ENCODE results near the gene ZG16. TPM values are rescaled to one million over a fixed set of nuclear protein-coding genes. Genes with fewer than 3 reads are reported as not detected.
A peak's percentile ranks its signal among the peaks of the same experiment; 100 is the strongest.
"Not testable (repeated sequence)": the region's sequence is repeated elsewhere in the genome, so short reads cannot be mapped to it uniquely, and the experiment has no call there.

ZG16 gene
- total and polyA plus RNA-seq, 7 donors = 0.01 to 0.03 (median 0.01) TPM; not detected in 4

DNA sequence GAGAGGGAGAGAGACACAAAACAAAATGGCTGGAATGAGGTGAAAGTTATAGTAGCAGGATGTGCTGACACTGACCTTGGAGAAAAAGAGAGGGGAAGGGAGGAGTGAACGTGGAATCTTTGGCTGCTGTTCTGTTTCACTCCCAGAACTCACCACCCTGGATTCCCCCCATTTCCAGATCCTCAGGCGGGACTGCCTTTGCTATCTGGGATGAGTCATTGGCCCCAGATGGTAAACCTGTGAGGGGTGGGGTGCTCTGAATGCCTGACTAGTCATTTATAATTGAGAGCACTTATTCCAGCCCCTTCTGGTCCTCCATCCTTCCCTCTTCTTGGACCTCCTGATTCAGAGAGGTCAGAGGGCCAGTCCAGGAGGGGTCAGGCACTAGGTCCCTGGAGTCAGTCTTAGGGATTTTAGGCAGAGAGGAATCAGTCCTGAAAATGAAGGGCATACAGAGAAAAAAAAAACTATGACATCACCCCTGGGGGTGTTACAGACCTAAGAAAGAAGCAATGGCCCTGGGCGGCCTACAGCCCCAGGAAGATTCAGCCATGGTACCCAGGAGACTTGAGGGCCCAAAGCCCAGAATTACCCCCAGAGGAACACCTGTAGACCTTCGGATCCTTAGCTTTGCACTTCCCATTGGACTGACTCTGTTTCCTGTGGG lies 2.2 kb upstream of the ZG16 start:
- Histone ChIP-seq H3K4me3 (no peak overlapping the region), H3K27ac (no peak overlapping the region), H3K27me3 (ENCODE audit: insufficient read depth in 3 of 3, low read length in 2 of 3) (no peaks in the 10 kb centered on the region), H3K4me1 (no peaks in the 10 kb centered on the region), H3K36me3 (ENCODE audit: insufficient read depth in 1 of 2, low read depth in 1 of 2) (no peaks in the 10 kb centered on the region), H3K9me3 (no peaks in the 10 kb centered on the region)
- TF ChIP-seq, protein P1, sequence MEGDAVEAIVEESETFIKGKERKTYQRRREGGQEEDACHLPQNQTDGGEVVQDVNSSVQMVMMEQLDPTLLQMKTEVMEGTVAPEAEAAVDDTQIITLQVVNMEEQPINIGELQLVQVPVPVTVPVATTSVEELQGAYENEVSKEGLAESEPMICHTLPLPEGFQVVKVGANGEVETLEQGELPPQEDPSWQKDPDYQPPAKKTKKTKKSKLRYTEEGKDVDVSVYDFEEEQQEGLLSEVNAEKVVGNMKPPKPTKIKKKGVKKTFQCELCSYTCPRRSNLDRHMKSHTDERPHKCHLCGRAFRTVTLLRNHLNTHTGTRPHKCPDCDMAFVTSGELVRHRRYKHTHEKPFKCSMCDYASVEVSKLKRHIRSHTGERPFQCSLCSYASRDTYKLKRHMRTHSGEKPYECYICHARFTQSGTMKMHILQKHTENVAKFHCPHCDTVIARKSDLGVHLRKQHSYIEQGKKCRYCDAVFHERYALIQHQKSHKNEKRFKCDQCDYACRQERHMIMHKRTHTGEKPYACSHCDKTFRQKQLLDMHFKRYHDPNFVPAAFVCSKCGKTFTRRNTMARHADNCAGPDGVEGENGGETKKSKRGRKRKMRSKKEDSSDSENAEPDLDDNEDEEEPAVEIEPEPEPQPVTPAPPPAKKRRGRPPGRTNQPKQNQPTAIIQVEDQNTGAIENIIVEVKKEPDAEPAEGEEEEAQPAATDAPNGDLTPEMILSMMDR (IDR thresholded peaks at IDR 0.05) = no peak
- ATAC-seq (no peak), DNase-seq (no peak)
- intact Hi-C loops (cut with DNase I) = no loop called here
- 69 to 70% (median 70%) methylated on average over 4 of the region's 4 CpGs for WGBS, 3 donors

DNA sequence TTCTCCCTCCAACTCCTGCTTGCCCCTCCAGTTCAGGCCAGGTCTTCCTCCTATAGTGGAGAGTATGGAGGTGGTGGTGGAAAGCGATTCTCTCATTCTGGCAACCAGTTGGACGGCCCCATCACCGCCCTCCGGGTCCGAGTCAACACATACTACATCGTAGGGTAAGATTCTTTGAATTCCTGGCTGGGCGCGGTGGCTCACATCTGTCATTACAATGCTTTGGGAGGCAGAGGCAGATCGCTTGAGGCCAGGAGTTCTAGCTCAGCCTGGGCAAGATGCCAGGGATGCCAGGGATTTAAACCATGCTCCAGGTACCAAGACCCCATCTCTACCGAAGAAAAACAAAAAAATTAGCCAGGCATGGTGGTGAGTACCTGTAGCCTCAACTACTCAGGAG lies 1.4 kb downstream of the ZG16 start:
- H3K9me3 ChIP-seq = no peaks in the 10 kb centered on the region
- 30 to 48% (median 31%) methylated on average over 10 of the region's 10 CpGs for WGBS, 3 donors
- no peak overlapping the region for H3K27ac ChIP-seq
- DNase-seq = no peak
- no peaks in the 10 kb centered on the region for H3K4me1 ChIP-seq
- H3K4me3 ChIP-seq = no peak overlapping the region
- H3K36me3 ChIP-seq (ENCODE audit: insufficient read depth in 1 of 2, low read depth in 1 of 2) = no peaks in the 10 kb centered on the region
- no peaks in the 10 kb centered on the region for H3K27me3 ChIP-seq (ENCODE audit: insufficient read depth in 3 of 3, low read length in 2 of 3)
- TF ChIP-seq, protein P1 (IDR thresholded peaks at IDR 0.05) = no peak
- no peak for ATAC-seq
- intact Hi-C loops (cut with DNase I) = no loop called here

- H3K9me3 ChIP-seq; H3K4me1 ChIP-seq; H3K27ac ChIP-seq; H3K4me3 ChIP-seq; H3K27me3 ChIP-seq (ENCODE audit: insufficient read depth in 3 of 3, low read length in 2 of 3); ATAC-seq; DNase-seq; H3K36me3 ChIP-seq (ENCODE audit: insufficient read depth in 1 of 2, low read depth in 1 of 2): not testable (repeated sequence)
- WGBS, 3 donors = 76 to 85% (median 80%) methylated on average over 13 of the region's 13 CpGs
- intact Hi-C loops (cut with DNase I) = loop anchor here in 1 of 2 donors (5.0 to 10.0 kb wide), 2 partner anchors 36 to 79 kb away; partner anchors contain the start of gene C16orf54
Observed at GRCh38 chr16:29783094-29783953, 5.3 kb downstream of the ZG16 start.

DNA sequence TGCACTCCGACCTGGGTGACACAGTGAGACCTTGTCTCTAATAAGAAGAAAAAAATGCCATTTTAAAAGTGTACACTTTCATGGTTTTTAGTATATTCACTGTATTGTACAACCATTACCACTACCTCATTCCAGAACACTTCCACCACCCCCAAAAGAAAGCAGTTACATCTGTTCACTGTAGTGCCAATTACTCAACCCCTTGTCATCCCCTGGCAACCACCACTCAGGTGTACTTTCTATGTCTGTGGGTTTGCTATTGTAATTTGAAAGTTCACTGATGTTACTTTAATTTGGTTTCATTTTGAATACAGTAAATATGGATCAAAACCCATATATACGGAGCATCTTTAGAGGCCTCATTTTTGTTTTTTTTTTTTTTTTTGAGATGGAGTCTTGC lies 6.1 kb downstream of the ZG16 start:
- H3K27me3 ChIP-seq (ENCODE audit: insufficient read depth in 3 of 3, low read length in 2 of 3) = no peaks in the 10 kb centered on the region
- WGBS, 3 donors = 89 to 98% (median 93%) methylated on average over 2 of the region's 2 CpGs
- H3K9me3 ChIP-seq = no peaks in the 10 kb centered on the region
- no peak overlapping the region for H3K4me3 ChIP-seq
- H3K4me1 ChIP-seq = peaks cover 3% of the 10 kb centered on the region
- DNase-seq (no peak), ATAC-seq (no peak)
- H3K27ac ChIP-seq = no peak overlapping the region
- TF ChIP-seq, protein P1 (IDR thresholded peaks at IDR 0.05) = no peak
- intact Hi-C loops (cut with DNase I) = loop anchor here (2.0 to 10.0 kb wide), 3 partner anchors 33 to 79 kb away; partner anchors contain the start of genes C16orf54 (in 1 of the 2) and PAGR1 (in 1 of the 2)
- no peaks in the 10 kb centered on the region for H3K36me3 ChIP-seq (ENCODE audit: insufficient read depth in 1 of 2, low read depth in 1 of 2)

DNA sequence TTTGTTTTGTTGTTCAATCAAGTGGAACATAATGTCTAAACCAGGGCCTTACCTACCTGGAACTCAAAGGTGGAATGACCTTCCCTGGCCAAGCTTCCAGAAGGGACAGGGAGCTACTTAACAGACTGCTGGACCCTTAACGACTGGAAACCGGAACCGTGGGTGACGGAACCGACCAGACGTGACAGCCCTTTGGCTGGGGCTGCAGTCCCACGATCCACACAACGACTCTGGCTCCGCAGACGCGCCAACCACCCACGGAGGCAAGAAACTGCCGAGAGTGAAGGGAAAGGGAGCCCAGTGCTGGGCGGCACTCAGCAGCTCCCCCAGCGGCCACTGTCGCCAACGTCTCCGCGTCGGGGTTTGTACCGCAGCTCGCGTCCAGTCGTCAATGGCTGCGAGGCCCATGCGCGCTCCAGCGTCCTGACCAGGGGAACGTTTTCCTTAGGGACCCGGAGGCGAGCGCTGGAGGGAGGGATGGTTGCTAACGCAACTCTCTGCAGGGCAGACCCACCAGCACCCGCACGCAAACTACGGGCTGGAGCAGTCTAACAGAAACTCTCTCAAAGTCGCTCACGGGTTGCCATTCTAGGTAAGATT lies 6.9 kb downstream of the ZG16 start:
- TF ChIP-seq, protein P1 (IDR thresholded peaks at IDR 0.05) = peak; percentile 85
- peak; percentile 83 to 93 (median 92) for ATAC-seq

GRCh38 chr16:29787155-29787554 lies 9.1 kb downstream of the ZG16 start:
- WGBS, 3 donors = 84 to 90% (median 88%) methylated on average over 4 of the region's 4 CpGs
- H3K4me1 ChIP-seq = peaks cover 21% of the 10 kb centered on the region
- H3K27me3 ChIP-seq (ENCODE audit: insufficient read depth in 3 of 3, low read length in 2 of 3); ATAC-seq; H3K9me3 ChIP-seq; H3K27ac ChIP-seq; H3K4me3 ChIP-seq; H3K36me3 ChIP-seq (ENCODE audit: insufficient read depth in 1 of 2, low read depth in 1 of 2); DNase-seq: not testable (repeated sequence)
- intact Hi-C loops (cut with DNase I) = loop anchor here in 1 of 2 donors (10.0 kb wide), 1 partner anchor 82 kb away; no protein-coding TSS in a partner anchor

More for the DNA sequence above, 6.9 kb downstream of the ZG16 start:
- intact Hi-C loops (cut with DNase I) = loop anchor here (2.0 to 10.0 kb wide), 3 partner anchors 32 to 80 kb away; partner anchors contain the start of genes C16orf54 (in 1 of the 2) and PAGR1 (in 1 of the 2)
- Histone ChIP-seq H3K36me3 (ENCODE audit: insufficient read depth in 1 of 2, low read depth in 1 of 2) (no peaks in the 10 kb centered on the region), H3K27me3 (ENCODE audit: insufficient read depth in 3 of 3, low read length in 2 of 3) (no peaks in the 10 kb centered on the region), H3K9me3 (no peaks in the 10 kb centered on the region), H3K4me3 (peak overlapping the region; percentile 57), H3K4me1 (peaks cover 11% of the 10 kb centered on the region), H3K27ac (no peak overlapping the region)
- peak; percentile 80 to 88 for DNase-seq
- WGBS, 3 donors = 6 to 7% (median 7%) methylated on average over 37 to 38 of the region's 38 CpGs

Measured in psoas muscle (tissue), 8 donors.